CD4-positive, alpha-beta T cell treated with Interferon gamma for 1 hour (primary cell): Measurements from ENCODE around the gene FARP2.

Experiments used
- DNase-seq: peaks from one replicate; pipeline ENCODE4 v3.0.0-alpha.2; 2020

FARP2 gene

DNA sequence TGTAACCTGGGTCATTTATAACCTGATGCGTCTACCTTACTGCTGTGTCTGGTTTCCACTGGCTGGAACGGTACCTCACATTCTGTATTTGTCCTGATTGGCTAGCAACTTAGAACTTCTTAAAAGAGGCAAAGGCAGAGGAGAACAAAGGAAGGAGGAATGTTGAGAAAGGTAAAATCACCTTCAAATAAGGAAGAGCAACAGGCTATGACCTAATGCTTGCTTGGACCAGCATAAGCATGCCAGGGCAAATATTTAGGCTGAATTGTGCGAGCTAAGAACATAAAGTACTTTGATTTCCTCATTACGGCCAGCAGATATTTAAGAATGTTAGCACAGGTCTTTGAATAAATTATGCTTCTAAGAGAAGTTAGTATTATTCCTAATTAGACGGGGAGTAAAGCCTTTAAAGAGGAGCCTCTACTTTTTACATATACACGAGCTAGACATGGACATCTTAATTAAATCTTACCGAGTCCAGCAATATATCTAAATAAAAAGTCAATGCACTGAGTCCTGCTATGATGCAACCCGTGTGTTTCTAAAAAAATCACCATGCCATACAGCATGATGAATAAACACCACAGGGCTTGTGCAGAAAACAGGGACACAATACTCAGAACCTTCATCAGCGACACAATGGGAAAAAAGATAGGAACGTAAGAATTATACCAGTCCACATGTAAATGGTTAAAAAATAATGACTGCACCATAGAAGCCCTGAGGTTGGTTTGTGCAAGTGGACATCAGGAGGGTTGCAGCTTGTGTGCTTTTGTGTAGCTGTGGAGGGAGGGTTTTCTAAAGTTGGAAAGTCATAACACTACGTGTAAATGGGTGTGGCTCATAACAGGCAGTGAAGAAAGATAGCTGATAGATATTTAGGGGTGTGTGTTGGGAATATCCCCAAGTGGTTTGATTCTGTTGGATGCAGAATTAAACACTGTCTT, 26.1 kb upstream of the FARP2 start:
- DNase-seq: no peak

GRCh38 chr2:241330616-241330981, 25.5 kb upstream of the FARP2 start:
- DNase-seq: no peak

DNA sequence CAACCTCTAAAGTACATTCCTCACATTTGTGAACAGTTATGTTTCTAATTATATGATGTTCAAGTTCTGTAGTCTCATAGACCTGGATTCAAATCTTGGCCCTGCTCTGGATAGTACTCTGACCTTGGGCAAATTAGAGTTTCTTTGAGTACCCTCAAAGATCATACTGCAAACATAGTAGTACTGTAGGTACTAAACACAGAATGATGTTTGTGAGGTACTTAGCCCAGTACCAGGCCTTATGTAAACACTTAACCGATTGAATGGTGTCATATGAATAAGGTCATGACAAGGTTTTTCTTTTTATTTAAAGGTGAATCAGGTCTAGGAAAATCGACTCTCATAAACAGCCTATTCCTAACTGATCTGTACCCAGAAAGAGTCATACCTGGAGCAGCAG, 21.3 kb upstream of the FARP2 start:
- no peak for DNase-seq

DNA sequence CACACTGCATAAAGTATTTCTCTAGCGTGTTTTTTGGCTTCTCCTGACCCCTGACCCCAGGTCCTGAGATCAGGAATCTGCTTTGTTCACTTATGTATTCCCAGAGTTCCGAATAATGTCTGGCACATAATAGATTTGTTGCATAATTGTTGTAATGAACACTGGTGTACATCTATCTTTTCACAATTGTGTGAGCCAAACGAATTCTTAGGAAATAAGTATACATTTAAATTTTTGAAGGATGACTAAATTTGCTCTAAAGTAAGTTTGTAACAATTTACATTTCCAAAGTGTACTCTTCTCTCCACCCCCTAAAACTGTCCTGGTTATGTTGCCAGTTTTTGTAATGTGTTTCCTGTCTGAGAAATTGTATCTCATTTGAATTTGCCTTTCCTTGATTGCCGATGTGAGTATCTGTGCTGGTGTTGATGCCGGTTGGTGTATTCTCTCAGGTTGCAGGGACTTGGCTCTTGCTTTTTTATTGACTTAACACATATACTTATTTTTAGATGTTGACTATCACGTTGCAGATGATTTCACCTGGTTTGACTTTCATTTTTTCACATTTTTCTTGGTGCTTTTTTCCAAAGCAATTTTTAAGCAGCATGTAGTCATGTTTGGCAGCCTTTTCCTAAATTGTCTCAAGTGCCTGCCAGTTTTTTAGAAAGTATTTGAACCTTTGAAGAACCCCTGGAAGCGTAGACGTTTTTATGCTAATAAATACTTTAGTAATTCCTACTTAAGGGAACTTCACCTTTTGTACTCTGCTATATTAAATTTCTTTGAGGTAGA, 16.1 kb upstream of the FARP2 start:
- DNase-seq: no peak

DNA sequence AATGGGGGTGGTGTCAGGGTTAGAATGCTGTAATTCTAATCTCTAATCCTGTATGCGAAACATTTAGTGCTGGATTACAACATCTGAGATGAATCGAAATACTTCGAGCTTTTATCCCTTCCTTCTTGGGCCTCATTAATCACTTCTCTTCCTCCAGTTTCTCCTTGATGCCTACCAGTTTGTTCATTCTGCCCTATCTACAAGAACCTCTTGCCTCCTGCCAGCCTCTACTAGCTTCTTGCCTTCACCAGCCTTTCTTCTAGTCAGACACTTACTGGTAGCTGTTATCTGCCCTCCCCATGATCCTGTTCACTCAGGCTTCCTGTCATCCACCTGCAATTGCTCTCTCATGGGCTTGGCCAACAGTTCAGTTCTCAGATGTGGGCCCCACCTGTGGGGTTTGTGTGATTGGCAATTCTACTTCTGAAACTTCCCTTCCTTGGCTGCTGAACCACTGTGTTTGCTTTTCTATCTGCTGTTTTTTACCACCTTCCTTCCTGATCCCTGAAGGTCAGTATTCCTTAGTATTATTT, 15.4 kb upstream of the FARP2 start:
- no peak for DNase-seq

- no peak for DNase-seq
These were observed 11.0 kb upstream of the FARP2 start for GRCh38 chr2:241344925-241345651.

GRCh38 chr2:241349941-241350340, 6.1 kb upstream of the FARP2 start:
- DNase-seq: no peak

DNA sequence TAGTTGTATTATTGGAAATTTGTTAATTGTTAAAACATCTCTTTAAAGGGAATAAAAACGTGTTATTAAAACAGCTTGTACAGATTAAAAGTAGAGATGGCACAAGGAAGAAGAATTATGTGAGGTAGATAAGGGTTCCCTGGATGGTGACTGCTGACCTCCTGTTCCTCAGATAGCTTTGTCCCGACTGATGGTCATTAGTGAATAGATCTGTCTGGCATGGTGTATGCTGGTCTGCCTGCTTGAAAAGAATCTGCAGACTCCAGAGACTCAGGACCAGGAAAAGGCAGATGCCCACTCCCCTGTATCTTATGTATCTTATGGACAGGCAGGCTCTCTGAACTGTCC, 5.6 kb upstream of the FARP2 start:
- DNase-seq: no peak

GRCh38 chr2:241350878-241351639, 5.0 kb upstream of the FARP2 start:
- no peak for DNase-seq

DNA sequence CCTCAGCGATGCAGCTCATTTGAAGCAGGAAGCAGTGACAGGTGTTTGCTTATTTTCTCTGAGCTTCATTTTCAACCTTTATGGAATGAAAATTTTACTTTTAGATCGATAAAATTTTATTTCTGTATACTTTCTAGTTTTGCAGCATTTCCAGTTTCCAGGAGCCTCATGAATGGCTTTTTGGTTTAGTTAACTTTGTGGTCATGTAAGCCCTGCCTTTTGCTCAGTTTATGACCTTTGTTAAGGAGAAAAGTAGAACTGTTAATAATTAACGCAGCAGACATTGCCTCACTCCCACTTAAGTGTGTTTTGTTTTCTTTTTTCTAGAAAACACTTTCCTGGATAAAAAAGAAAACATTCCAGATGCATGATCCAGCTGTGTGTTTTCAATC, 4.4 kb upstream of the FARP2 start:
- DNase-seq: no peak

GRCh38 chr2:241352227-241352626, 3.9 kb upstream of the FARP2 start:
- DNase-seq: no peak

DNA sequence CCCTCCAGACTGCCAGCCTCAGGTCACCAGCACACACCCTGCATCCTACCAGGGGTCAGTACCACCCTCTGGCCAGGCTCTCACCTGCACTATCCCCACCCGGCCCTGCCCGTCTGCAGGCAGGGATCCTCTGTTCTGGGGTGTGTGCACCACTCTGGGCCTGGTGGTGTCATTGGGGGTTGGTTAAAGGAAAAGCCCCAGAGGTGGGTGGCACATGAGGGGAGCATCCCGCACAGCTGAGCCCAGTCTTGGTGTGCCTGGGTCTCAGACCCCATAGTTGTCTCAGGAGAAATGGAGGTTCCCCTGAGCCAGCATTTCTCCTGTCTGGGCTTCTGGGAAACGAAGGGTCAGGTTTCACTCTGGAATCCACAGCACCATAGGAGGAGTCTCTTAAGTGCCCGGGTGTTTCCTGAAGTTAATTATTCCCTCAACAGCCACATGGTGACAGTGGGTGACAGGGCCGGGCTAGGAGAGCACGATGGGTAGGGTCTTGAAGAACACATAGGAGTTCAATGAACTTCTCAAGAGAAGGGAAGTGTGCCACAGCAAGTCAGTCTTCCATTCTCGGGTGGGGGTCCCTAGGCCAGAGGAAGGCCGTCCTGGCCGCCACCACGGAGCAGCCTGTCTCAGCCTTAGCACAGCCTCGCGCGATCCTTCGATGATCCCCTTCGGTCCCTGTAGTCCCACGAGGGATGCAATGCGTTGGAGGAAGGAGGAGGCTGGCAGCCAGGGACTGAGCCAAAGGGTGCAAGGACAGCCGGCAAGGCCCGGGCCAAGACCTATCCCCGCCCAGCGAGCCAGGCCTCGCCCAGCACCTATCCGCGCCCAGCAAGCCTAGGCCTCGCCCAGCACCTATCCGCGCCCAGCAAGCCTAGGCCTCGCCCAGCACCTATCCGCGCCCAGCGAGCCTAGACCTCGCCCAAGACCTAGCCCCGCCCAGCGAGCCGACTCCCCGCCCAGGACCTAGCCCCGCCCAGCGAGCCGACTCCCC, 1.1 kb upstream of the FARP2 start:
- peak; percentile 77 for DNase-seq

DNA sequence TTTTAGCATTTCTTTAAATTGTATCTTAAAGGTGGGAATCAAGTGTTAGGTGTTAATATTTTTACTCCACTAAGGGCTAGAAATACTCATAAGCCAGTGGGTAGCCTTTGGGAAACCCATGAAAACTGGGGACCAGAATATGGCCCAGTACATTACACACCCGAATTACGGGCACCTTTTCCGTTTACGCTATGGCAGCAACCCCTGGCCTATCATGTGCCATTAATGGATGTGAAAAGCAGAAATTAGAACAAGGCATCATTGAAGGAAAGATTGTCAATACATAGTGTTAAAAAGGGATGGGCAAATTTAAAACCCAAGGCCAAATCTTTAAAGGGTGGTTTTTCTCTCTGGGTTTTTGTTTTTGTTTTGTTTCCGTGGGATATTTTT, 781 bp downstream of the FARP2 start:
- no peak for DNase-seq

DNA sequence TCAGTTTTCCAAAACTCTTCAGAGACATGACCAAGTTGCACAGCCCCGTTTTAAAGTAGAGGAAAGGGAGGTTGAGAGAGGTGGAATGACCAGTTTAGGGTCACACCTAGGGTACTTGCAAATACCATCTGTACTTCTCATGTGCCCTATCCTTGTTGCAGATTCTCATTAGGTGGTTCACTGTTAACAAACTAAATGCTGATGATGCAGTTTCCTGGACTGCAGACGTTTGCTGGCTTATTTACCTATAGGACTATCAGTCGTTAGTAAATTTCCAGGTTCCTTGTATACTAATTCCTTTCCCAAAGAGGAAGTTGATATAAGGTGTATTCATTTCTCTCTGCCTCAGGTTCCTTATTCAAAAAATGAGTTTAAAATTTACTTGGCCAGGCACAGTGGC, 1.4 kb downstream of the FARP2 start:
- no peak for DNase-seq

DNA sequence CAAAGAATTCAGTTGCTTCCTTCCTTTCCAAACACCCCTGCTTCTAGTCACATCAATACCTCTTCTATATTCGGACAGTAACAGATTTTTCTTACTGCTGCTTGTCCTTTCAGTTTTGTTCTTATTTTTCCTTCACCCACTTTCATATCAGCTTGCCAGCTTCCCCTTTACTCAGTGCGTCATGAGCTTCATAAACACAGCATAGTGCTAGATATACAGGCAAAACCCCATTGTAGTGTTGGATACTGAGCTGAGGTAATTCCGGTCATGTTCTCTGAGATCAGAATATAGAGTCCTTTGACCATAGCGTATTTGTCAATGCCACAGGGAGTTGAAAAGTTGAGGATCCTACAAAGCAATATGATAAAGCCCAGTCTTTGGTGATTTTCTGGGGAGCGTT, 2.4 kb downstream of the FARP2 start:
- peak; percentile 26 for DNase-seq

DNA sequence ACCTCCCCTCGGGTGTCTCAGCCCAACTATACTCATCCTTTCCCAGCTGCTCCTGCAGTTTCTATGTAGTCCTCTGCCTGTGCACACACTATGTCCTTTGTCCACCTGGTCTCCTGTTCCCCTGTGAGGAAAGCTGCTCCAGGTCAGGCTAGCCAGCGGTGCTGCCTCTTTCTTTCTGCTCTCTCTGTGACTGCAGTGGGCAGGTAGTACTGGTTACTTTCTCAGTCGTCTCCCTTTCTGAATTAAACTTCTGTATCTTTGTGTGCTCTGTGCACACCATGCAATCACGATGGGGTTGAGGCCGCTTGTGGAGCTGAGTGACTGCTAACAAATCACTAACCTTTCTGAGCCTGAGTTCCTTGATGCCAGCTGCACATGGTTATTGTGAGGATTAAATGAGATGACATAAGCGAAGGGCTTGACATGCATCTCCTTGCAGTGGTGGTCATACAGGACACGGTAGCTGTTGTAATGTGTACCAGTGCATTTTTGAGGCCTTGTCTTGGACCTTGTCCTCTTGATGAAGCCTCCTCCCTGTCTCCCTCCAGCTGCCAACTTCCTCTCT, 3.5 kb downstream of the FARP2 start:
- no peak for DNase-seq

DNA sequence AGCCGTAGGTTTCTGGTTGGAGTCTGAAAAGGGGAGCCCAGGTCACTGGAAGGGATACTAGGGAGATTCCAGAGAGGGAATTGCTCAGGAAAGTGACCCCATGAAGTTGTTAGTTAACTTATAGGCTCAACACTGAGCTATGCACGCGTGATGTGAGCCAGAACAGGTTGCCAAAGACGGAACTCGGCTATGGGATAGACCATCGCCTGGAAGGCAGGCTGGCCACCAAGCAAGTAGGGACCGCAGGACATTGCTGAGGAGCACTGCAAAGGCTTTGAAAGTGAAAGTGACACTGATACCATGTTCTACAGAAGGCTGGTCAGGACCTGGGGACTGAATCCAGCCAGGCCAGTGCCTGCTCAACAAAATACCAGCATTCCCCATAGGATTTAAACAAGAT, 7.3 kb downstream of the FARP2 start:
- no peak for DNase-seq

- DNase-seq: no peak
These were observed 8.7 kb downstream of the FARP2 start for GRCh38 chr2:241364781-241365180.

DNA sequence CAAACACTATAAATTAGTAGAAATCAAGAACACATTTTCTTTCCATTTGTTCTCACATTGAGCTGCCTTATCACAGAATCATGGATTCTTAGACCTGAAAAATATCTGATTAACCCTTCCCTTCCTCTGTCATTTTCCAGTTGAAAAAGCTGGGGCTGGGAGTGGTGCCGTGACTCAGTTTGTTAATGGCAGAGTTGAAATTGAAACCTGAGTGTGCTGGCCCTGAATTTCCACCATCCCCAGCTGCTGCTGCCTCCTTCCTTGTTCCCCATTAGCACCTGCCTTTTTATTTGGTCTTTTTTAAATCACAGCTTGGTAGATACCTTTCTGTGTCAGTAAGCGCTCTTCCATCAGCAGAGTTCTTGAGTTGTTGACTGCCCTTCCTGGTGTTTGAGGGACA, 10.6 kb downstream of the FARP2 start:
- no peak for DNase-seq

- no peak for DNase-seq
These were observed 12.6 kb downstream of the FARP2 start for GRCh38 chr2:241368643-241369042.
